Smooth muscle cell (in vitro differentiated cells): ENCODE data around the gene TLE1. TPM values are rescaled to one million over a fixed set of nuclear protein-coding genes. Genes with fewer than 3 reads are reported as not detected.

Experiments
- DNase-seq: peaks from one replicate; lab custom pipeline; 2025; ENCODE audit not compliant: unreplicated experiment; lab: John Stamatoyannopoulos, UW
- H2AFZ ChIP-seq: fragments of 200-600 bp; sonication (generic); 2 replicates; pipeline ENCODE4 v1.6.0; 2016; ENCODE audit warnings: antibody characterized with exemption, low read depth, mild to moderate bottlenecking
- H3F3A ChIP-seq: fragments of 200-600 bp; sonication (generic); 2 replicates; pipeline ENCODE4 v1.6.0; 2017; ENCODE audit warnings: antibody characterized with exemption, low read depth
- H3K27ac ChIP-seq: fragments of 200-600 bp; sonication (generic); 2 replicates; pipeline ENCODE4 v1.5.1; 2016; ENCODE audit warnings: low read depth, mild to moderate bottlenecking
- H3K27me3 ChIP-seq: fragments of 200-600 bp; sonication (generic); 2 replicates; pipeline ENCODE4 v1.6.1; 2016; ENCODE audit warnings: low read depth, mild to moderate bottlenecking
- H3K36me3 ChIP-seq: fragments of 200-600 bp; sonication (generic); 2 replicates; pipeline ENCODE4 v1.5.1; 2016; ENCODE audit warnings: low read depth
- H3K4me1 ChIP-seq: fragments of 200-600 bp; sonication (generic); 2 replicates; pipeline ENCODE4 v1.5.1; 2016; ENCODE audit warnings: low read depth
- H3K4me2 ChIP-seq: fragments of 200-600 bp; sonication (generic); 2 replicates; pipeline ENCODE4 v1.6.0; 2016; ENCODE audit warnings: mild to moderate bottlenecking
- H3K4me3 ChIP-seq: fragments of 200-600 bp; sonication (generic); 2 replicates; pipeline ENCODE4 v1.5.1; 2016; ENCODE audit warnings: mild to moderate bottlenecking
- H3K79me2 ChIP-seq: fragments of 200-600 bp; sonication (generic); 2 replicates; pipeline ENCODE4 v1.6.0; 2016; ENCODE audit warnings: low read depth, mild to moderate bottlenecking
- H3K9ac ChIP-seq: fragments of 200-600 bp; sonication (generic); 2 replicates; pipeline ENCODE4 v1.6.0; 2016; ENCODE audit warnings: low read depth
- H3K9me3 ChIP-seq: fragments of 200-600 bp; sonication (generic); replicated peaks from 2 replicates; pipeline ENCODE4 v1.5.1; 2016; ENCODE audit warnings: low read depth
- H4K20me1 ChIP-seq: fragments of 200-600 bp; sonication (generic); 2 replicates; pipeline ENCODE4 v1.6.0; 2016; ENCODE audit warnings: low read depth
- CTCF ChIP-seq: fragments of 200-600 bp; sonication (generic); IDR thresholded peaks from 2 replicates; pipeline ENCODE4 v1.5.1; 2017; ENCODE audit warnings: borderline replicate concordance, mild to moderate bottlenecking, antibody characterized with exemption; ENCODE audit not compliant: insufficient read depth, poor library complexity, severe bottlenecking
- WGBS: methylation state at CpG from one replicate; pipeline ENCODE4 v1.1.7; 2016; ENCODE audit warnings: low lambda C conversion rate; 5-methylcytosine and 5-hydroxymethylcytosine counted together
- polyA plus RNA-seq: library from polyadenylated mRNA; unstranded; fragments of >200 nt; fragmentation: Nextera tagmentation; extraction: Ambion mirVana; gene quantifications from 2 replicates; pipeline ENCODE4 v1.2.1, GENCODE V29; 2016
- total RNA-seq: library from RNA; depleted of rRNA; stranded (reverse); fragments of >200 nt; gene quantifications from 2 replicates; pipeline ENCODE4 v1.2.3, GENCODE V29; 2014

The TLE1 gene
- total and polyA plus RNA-seq, 2 experiments from 2014 or later: 32.5 to 35.2 TPM

- WGBS: 78% methylated on average over 4 of the region's 4 CpGs
- no peak overlapping the region for H3K9ac ChIP-seq
- no peaks in the 10 kb centered on the region for H3K9me3 ChIP-seq
- no peak for TF ChIP-seq CTCF
- H3F3A ChIP-seq: no peaks in the 10 kb centered on the region
- no peaks in the 10 kb centered on the region for H3K79me2 ChIP-seq
- no peak overlapping the region for H3K27ac ChIP-seq
- H4K20me1 ChIP-seq: no peaks in the 10 kb centered on the region
- H3K4me3 ChIP-seq: no peak overlapping the region
- H3K4me1 ChIP-seq: peaks cover 13% of the 10 kb centered on the region
- H3K36me3 ChIP-seq: no peaks in the 10 kb centered on the region
- DNase-seq: no peak
- no peak overlapping the region for H3K4me2 ChIP-seq
- no peak overlapping the region for H2AFZ ChIP-seq
- no peaks in the 10 kb centered on the region for H3K27me3 ChIP-seq
These were observed 136.8 kb downstream of the TLE1 start for GRCh38 chr9:81552581-81552991.

DNA sequence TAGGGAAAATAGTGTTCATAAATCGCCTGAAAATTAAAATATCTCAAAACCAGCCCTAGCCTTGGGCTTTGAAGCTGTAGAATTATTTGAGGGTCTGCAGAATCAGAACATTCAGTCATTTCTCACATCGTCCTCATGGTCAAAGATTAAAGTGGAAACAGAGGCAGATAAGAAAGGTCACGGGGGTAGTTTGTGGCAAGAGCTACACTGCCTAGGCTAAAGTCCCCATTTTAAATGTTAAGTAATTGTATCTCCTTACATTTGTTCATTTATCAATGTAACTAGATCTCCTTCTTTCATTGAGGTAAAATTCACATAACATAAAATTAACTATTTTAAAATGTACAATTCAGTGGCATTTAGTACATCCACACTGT, 139.2 kb downstream of the TLE1 start:
- no peak for DNase-seq
- WGBS: 44% methylated on average over 3 of the region's 3 CpGs

GRCh38 chr9:81549500-81550206, 139.7 kb downstream of the TLE1 start:
- Histone ChIP-seq H3K27ac (no peak overlapping the region), H3K4me1 (peaks cover 13% of the 10 kb centered on the region), H3K36me3 (no peaks in the 10 kb centered on the region), H3K4me2 (peak overlapping the region; percentile 55), H3K9ac (no peak overlapping the region), H3K27me3 (no peaks in the 10 kb centered on the region), H3K9me3 (no peaks in the 10 kb centered on the region), H3F3A (no peaks in the 10 kb centered on the region), H4K20me1 (no peaks in the 10 kb centered on the region), H3K4me3 (no peak overlapping the region), H3K79me2 (no peaks in the 10 kb centered on the region), H2AFZ (peak overlapping the region; percentile 36)
- no peak for DNase-seq
- no peak for TF ChIP-seq CTCF
- 59% methylated on average over 6 of the region's 6 CpGs for WGBS

More for the DNA sequence above, 139.2 kb downstream of the TLE1 start:
- no peaks in the 10 kb centered on the region for H4K20me1 ChIP-seq
- H3F3A ChIP-seq: no peaks in the 10 kb centered on the region
- H3K9me3 ChIP-seq: no peaks in the 10 kb centered on the region
- no peak for TF ChIP-seq CTCF
- no peak overlapping the region for H3K4me3 ChIP-seq
- H3K27me3 ChIP-seq: no peaks in the 10 kb centered on the region
- no peak overlapping the region for H3K9ac ChIP-seq
- H3K36me3 ChIP-seq: no peaks in the 10 kb centered on the region
- no peaks in the 10 kb centered on the region for H3K79me2 ChIP-seq
- H3K4me1 ChIP-seq: peaks cover 13% of the 10 kb centered on the region
- H2AFZ ChIP-seq: peak overlapping the region; percentile 36
- peak overlapping the region; percentile 55 for H3K4me2 ChIP-seq
- H3K27ac ChIP-seq: no peak overlapping the region

DNA sequence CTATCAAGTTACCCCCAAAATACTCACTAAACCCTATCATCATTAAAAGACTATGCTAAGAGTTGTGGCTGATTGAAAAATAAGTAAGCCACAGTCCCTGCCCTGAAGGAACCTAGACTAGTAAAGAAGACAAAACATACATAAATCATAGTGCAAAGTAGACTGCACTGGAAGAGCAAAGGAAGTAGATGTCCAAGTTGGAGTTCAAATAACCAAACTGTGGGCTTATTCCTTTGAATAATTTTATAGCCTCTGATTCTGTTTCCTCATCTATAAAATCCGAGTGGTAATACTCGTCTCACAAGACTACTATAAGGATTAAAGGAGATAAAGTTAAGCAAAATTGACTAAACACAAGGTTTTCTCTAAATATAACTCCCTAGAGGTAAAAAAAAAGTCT, 140.4 kb downstream of the TLE1 start:
- Histone ChIP-seq H3K9ac (no peak overlapping the region), H3K4me3 (no peak overlapping the region), H3K27me3 (no peaks in the 10 kb centered on the region), H3F3A (no peaks in the 10 kb centered on the region), H3K36me3 (no peaks in the 10 kb centered on the region), H3K4me2 (no peak overlapping the region), H3K79me2 (no peaks in the 10 kb centered on the region), H3K27ac (no peak overlapping the region), H4K20me1 (no peaks in the 10 kb centered on the region), H3K9me3 (no peaks in the 10 kb centered on the region), H3K4me1 (peaks cover 13% of the 10 kb centered on the region), H2AFZ (no peak overlapping the region)
- no peak for TF ChIP-seq CTCF
- no peak for DNase-seq
- WGBS: 62% methylated on average over 2 of the region's 2 CpGs
